ENCODE results near the gene MRPL58. TPM values are rescaled to one million over a fixed set of nuclear protein-coding genes. Genes with fewer than 3 reads are reported as not detected.

MRPL58 gene
- total RNA-seq, 2 donors from 2014 or later, result 39.1 to 50.6 TPM

DNA sequence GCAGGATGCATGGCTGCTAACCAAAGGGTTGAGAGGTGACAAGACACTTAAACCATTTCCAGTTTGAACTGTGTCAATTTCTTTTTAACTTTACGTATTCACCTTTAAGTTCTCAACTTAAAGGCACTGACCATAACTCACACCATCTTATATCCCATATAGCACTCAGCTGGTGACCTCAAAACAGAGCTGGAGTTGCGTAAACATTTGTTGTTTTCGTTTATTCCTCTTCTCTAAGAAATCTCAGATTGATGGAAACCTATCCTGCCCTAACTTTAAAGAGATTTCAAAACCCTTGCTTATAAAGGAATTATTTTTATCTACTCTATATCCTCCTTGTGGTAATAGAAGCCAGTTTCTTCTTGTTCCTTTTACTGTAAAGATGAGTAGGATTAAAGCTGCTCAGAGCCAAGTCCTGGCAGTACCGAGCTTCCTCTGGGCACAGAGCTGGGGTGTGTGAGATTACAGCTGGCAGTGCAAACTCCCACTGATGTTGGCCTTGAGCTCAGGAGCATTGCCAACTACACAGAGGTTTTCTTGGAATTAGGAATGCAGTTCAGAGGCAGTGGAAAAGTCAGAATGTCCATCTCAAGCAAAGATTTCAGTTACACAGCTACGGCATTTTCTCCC is 35.9 kb downstream of the MRPL58 start:
- no peak for ATAC-seq (replicated peaks in 1 of 2)
- H3K27me3 Mint-ChIP-seq (ENCODE audit: low read depth), result no peaks in the 10 kb centered on the region
- peak overlapping the region; percentile 95 to 99 for H3K4me3 Mint-ChIP-seq

DNA sequence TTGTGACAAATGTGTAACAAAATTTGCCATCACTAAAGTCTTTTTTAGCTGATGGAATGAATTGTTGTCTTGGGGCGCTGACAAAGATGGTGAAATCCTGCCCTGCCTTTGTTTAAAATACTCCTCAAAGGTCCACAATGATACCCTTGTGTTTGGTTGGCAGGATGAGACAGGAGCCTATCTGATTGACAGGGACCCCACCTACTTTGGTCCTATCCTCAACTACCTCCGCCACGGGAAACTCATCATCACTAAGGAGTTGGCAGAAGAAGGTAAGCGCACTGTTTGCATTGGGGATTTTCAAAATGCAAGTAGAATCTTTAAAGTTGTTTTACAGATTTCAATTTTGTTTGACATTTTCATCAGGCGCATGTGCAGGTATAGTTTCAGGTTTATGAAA is 36.6 kb downstream of the MRPL58 start:
- no peak for DNase-seq
- Mint-ChIP-seq H3K27me3 (ENCODE audit: low read depth) (no peaks in the 10 kb centered on the region), H3K27ac (peak overlapping the region; percentile 19), H3K9me3 (no peaks in the 10 kb centered on the region), H3K36me3 (ENCODE audit: insufficient read depth in 2 of 2) (peaks cover 7 to 9% of the 10 kb centered on the region in 2 donors), H3K4me3 (peak overlapping the region in 1 of 2 donors; percentile 95), H3K4me1 (ENCODE audit: low read depth) (peaks cover 43% of the 10 kb centered on the region)
- ATAC-seq (replicated peaks in 1 of 2), result no peak

More for the DNA sequence above, 35.9 kb downstream of the MRPL58 start:
- peak overlapping the region; percentile 95 for H3K27ac Mint-ChIP-seq
- H3K4me1 Mint-ChIP-seq (ENCODE audit: low read depth), result peaks cover 43% of the 10 kb centered on the region
- no peaks in the 10 kb centered on the region for H3K9me3 Mint-ChIP-seq
- H3K36me3 Mint-ChIP-seq (ENCODE audit: insufficient read depth in 2 of 2), result peaks cover 7 to 8% of the 10 kb centered on the region in 2 donors
- DNase-seq, result no peak

GRCh38 chr17:75049706-75050105 is 37.2 kb downstream of the MRPL58 start:
- Mint-ChIP-seq H3K36me3 (ENCODE audit: insufficient read depth in 2 of 2) (peaks cover 7 to 9% of the 10 kb centered on the region in 2 donors), H3K27me3 (ENCODE audit: low read depth) (no peaks in the 10 kb centered on the region), H3K27ac (peak overlapping the region; percentile 19), H3K4me3 (peak overlapping the region in 1 of 2 donors; percentile 20), H3K4me1 (ENCODE audit: low read depth) (peaks cover 39% of the 10 kb centered on the region), H3K9me3 (no peaks in the 10 kb centered on the region)
- DNase-seq (no peak), ATAC-seq (replicated peaks in 1 of 2) (no peak)

GRCh38 chr17:75051941-75052340 is 39.5 kb downstream of the MRPL58 start:
- no peaks in the 10 kb centered on the region for H3K9me3 Mint-ChIP-seq
- no peak overlapping the region for H3K4me3 Mint-ChIP-seq
- H3K36me3 Mint-ChIP-seq (ENCODE audit: insufficient read depth in 2 of 2), result peaks cover 7 to 15% of the 10 kb centered on the region in 2 donors
- H3K27ac Mint-ChIP-seq, result no peak overlapping the region
- ATAC-seq (replicated peaks in 1 of 2) (no peak), DNase-seq (no peak)
- H3K4me1 Mint-ChIP-seq (ENCODE audit: low read depth), result peaks cover 24% of the 10 kb centered on the region
- H3K27me3 Mint-ChIP-seq (ENCODE audit: low read depth), result no peaks in the 10 kb centered on the region

DNA sequence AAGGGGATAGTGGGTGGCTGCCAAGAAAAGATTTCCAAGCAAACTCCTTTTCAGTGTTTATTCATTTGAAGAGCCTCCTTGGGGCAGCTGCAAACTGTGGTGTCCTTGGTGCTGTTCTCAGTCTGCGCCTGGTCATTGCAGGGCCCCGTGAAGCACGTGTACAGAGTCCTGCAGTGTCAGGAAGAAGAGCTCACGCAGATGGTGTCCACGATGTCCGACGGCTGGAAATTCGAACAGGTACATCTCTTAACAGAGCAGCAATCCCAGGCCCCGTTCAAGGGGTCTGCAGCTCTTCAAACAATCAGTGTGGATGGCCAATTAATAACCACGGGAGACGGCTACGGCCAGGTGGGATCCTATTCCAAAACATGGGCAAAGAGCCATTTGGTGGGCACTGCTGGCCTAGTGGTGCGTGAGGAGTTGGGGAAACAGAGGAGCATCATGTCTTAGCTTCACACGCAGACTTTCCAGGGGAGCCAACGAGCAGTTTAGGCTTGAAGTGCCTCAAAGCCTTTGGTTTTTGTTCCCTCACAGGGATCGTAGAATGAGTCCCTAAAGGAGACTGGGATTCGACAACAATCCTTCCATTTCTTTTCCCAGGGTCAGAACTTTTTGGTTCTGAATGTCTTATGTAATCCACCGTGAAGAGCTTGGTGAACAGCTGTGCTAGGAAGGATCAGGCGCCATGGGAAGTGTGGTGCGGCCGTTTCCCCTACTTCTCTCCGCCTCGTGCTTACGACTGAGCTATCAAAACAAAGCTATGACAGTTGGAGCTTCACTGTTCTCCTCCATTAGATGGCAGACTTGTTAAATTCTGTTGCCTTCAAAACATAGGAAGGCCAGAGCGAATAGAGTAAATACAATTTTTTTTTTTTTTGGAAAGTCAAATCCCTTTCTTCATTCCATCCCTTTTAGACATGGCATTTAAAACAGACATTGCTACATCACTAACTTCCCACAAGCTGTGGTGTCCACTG is 47.2 kb downstream of the MRPL58 start:
- DNase-seq (no peak), ATAC-seq (replicated peaks in 1 of 2) (no peak)
- peaks cover 10% of the 10 kb centered on the region for H3K4me1 Mint-ChIP-seq (ENCODE audit: low read depth)
- H3K36me3 Mint-ChIP-seq (ENCODE audit: insufficient read depth in 2 of 2), result peaks cover 0 to 14% of the 10 kb centered on the region in 2 donors
- H3K4me3 Mint-ChIP-seq, result no peak overlapping the region
- no peaks in the 10 kb centered on the region for H3K9me3 Mint-ChIP-seq
- no peak overlapping the region for H3K27ac Mint-ChIP-seq
- H3K27me3 Mint-ChIP-seq (ENCODE audit: low read depth), result no peaks in the 10 kb centered on the region

DNA sequence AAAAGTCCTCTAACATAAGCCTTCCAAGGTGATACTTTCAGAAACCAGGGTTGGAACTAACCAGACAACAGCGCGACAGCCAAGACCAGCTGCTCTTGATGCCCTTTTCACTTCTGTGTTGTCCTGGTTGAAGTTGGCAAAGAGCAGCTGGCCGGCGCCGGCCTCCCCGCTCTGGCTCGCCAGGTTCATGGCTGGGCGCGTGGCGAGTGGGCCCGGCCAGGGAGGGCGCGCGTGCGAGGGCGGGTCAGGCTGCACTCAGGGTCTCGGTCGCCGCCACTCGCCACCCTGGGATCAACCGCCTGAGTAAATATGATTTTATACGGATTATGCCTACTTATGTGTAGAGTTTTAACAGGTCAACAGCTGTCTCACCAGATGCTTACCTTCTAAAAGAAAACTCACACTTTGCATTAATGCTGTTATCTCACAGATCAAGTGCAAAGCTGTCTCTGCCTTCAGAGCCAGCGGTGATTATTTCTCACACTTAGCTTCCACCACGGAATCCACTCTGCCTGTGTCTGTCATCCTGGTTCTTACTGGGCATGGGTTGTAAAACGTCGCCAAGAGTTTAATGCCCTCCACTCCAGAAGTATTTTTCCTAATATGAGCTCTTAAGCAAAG is 48.1 kb downstream of the MRPL58 start:
- ATAC-seq (replicated peaks in 1 of 2) (no peak), DNase-seq (no peak)
- H3K36me3 Mint-ChIP-seq (ENCODE audit: insufficient read depth in 2 of 2), result peaks cover 0 to 14% of the 10 kb centered on the region in 2 donors
- H3K4me3 Mint-ChIP-seq, result no peak overlapping the region
- H3K9me3 Mint-ChIP-seq, result no peaks in the 10 kb centered on the region
- peaks cover 19% of the 10 kb centered on the region for H3K4me1 Mint-ChIP-seq (ENCODE audit: low read depth)
- no peaks in the 10 kb centered on the region for H3K27me3 Mint-ChIP-seq (ENCODE audit: low read depth)
- no peak overlapping the region for H3K27ac Mint-ChIP-seq

DNA sequence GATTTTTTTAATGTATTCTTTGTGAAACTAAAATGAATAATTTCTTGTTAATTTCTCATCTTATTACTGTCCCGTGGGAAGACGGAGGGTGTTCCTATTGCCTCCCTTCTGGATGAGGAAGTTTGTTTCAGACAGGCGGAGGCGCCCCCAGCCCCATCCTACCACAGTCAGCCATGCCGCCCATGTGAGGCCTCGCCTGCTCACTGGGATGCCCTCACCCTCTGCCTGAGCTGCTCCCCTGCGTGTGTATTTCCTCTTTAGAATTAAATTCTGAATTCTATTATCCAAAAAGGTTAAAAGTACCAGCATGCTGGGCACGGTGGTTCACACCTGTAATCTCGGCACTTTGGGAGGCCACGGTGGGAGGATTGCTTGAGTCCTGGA is 48.6 kb downstream of the MRPL58 start:
- ATAC-seq (replicated peaks in 1 of 2) (no peak), DNase-seq (no peak)
- no peaks in the 10 kb centered on the region for H3K27me3 Mint-ChIP-seq (ENCODE audit: low read depth)
- peaks cover 24% of the 10 kb centered on the region for H3K4me1 Mint-ChIP-seq (ENCODE audit: low read depth)
- no peaks in the 10 kb centered on the region for H3K9me3 Mint-ChIP-seq
- H3K27ac Mint-ChIP-seq, result no peak overlapping the region
- H3K36me3 Mint-ChIP-seq (ENCODE audit: insufficient read depth in 2 of 2), result peaks cover 0 to 14% of the 10 kb centered on the region in 2 donors
- H3K4me3 Mint-ChIP-seq, result no peak overlapping the region

GRCh38 chr17:75061618-75062017 is 49.1 kb downstream of the MRPL58 start:
- Mint-ChIP-seq H3K9me3 (no peaks in the 10 kb centered on the region), H3K36me3 (ENCODE audit: insufficient read depth in 2 of 2) (peaks cover 0 to 11% of the 10 kb centered on the region in 2 donors), H3K4me3 (no peak overlapping the region), H3K27me3 (ENCODE audit: low read depth) (no peaks in the 10 kb centered on the region), H3K27ac (no peak overlapping the region), H3K4me1 (ENCODE audit: low read depth) (peaks cover 29% of the 10 kb centered on the region)
- ATAC-seq (replicated peaks in 1 of 2), result no peak
- no peak for DNase-seq

DNA sequence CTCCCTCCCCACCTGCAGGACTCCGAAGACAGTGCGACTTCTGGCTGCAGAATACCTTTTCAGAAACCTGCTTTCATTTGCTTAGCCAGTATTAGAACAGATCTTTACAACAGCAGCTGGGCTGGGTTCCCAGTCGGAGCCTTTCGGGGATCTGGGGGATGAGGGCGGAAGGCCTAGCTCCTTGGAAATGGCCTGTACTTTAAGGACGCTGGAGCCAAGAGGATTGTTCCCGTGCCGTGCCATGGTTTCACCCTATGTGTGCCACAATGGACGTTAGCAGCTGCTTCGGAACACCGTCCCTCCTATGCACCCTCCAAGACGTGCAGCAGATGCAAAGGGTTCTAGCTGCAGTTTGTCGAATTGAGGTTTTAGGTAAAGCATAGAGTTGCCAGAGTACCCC is 50.7 kb downstream of the MRPL58 start:
- no peaks in the 10 kb centered on the region for H3K27me3 Mint-ChIP-seq (ENCODE audit: low read depth)
- peaks cover 44% of the 10 kb centered on the region for H3K4me1 Mint-ChIP-seq (ENCODE audit: low read depth)
- no peak for ATAC-seq (replicated peaks in 1 of 2)

GRCh38 chr17:75063626-75064025 is 51.2 kb downstream of the MRPL58 start:
- H3K36me3 Mint-ChIP-seq (ENCODE audit: insufficient read depth in 2 of 2), result peaks cover 0 to 6% of the 10 kb centered on the region in 2 donors

More for the DNA sequence above, 50.7 kb downstream of the MRPL58 start:
- Mint-ChIP-seq H3K36me3 (ENCODE audit: insufficient read depth in 2 of 2) (peaks cover 0 to 6% of the 10 kb centered on the region in 2 donors), H3K27ac (no peak overlapping the region), H3K4me3 (no peak overlapping the region), H3K9me3 (no peaks in the 10 kb centered on the region)
- DNase-seq, result no peak

DNA sequence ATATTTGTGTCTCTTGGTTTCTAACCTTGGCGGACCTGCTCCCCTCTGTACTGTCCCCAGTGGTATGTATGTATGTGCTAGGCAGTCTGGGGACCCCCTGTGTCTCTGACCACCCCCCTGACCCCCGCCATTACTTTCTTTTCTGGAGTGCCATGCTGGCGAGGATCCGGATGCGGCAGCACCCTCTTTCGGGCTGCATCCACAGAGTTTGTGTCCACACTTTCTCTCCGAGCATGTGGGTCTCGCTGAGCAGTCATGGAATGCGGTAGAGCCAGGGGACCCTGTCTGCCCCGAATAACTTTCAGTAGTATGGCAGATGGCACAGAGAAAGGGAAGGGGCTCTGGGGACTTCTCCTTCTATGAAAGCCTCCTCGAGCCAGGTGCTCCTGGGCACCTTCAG is 51.6 kb downstream of the MRPL58 start:
- Mint-ChIP-seq H3K4me1 (ENCODE audit: low read depth) (peaks cover 45% of the 10 kb centered on the region), H3K27me3 (ENCODE audit: low read depth) (no peaks in the 10 kb centered on the region), H3K27ac (no peak overlapping the region), H3K9me3 (no peaks in the 10 kb centered on the region), H3K36me3 (ENCODE audit: insufficient read depth in 2 of 2) (peaks cover 0 to 6% of the 10 kb centered on the region in 2 donors), H3K4me3 (no peak overlapping the region)
- no peak for DNase-seq
- ATAC-seq (replicated peaks in 1 of 2), result no peak

More at GRCh38 chr17:75063626-75064025, 51.2 kb downstream of the MRPL58 start:
- ATAC-seq (replicated peaks in 1 of 2) (no peak), DNase-seq (no peak)
- Mint-ChIP-seq H3K27ac (no peak overlapping the region), H3K27me3 (ENCODE audit: low read depth) (no peaks in the 10 kb centered on the region), H3K4me1 (ENCODE audit: low read depth) (peaks cover 45% of the 10 kb centered on the region), H3K4me3 (no peak overlapping the region), H3K9me3 (no peaks in the 10 kb centered on the region)

DNA sequence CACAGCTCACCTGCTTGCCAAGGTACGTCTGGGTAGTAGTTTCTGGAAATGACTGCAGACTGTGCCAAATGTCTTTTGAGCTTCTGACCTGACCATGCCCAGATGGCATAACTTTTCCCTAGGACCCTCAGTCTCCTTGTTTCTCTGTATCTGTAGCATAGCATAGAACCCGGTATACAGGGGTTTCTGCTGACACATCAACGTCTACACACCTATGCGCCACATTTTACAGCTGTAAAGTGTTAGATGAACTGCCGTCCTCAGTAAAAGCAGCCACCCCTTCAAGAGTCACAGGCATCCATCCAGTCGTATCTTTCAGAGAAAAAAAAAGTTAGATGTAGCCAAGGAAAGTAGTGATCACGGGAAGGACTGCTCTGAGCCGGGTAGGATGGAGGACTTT is 52.0 kb downstream of the MRPL58 start:
- Mint-ChIP-seq H3K36me3 (ENCODE audit: insufficient read depth in 2 of 2) (peaks cover 0 to 6% of the 10 kb centered on the region in 2 donors), H3K4me1 (ENCODE audit: low read depth) (peaks cover 42% of the 10 kb centered on the region), H3K27me3 (ENCODE audit: low read depth) (no peaks in the 10 kb centered on the region), H3K9me3 (no peaks in the 10 kb centered on the region), H3K27ac (peak overlapping the region; percentile 51), H3K4me3 (peak overlapping the region in 1 of 2 donors; percentile 39)
- no peak for ATAC-seq (replicated peaks in 1 of 2)
- DNase-seq, result no peak
